IMR-90 (cell line): Measurements from ENCODE around the gene IL16. TPM values are rescaled to one million over a fixed set of nuclear protein-coding genes. Genes with fewer than 3 reads are reported as not detected.

Source experiments
- ATAC-seq: fragments of 200-7000 bp; cut with Tn5 transposase; 2 replicates; pipeline ENCODE4 v1.9.1; 2020; ENCODE audit warnings: low read depth, mild to moderate bottlenecking, moderate library complexity
- BruUV-seq: library from RNA; stranded (reverse); fragments of 400-500 nt; replicated peaks from 2 replicates; lab custom pipeline; 2021; lab: Mats Ljungman, UMichigan
- CTCF ChIA-PET: fragments of 300-600 bp; formaldehyde crosslinking; extraction: SDS; loops from one replicate; lab custom pipeline; 2021; ENCODE audit warnings: antibody characterized with exemption; lab: Yijun Ruan, JAX
- POLR2A ChIA-PET: fragments of 300-600 bp; sonication (Branson Sonifier 250); formaldehyde crosslinking; loops from one replicate; lab custom pipeline; 2022; ENCODE audit warnings: antibody characterized with exemption; ENCODE audit not compliant: unreplicated experiment; lab: Charles Lee
- DNase-seq: peaks from one replicate; pipeline ENCODE4 v3.0.0; 2013
- H2AFZ ChIP-seq: replicated peaks from 2 replicates; pipeline ENCODE3; 2013; ENCODE audit warnings: low read length, mild to moderate bottlenecking; ENCODE audit not compliant: poor library complexity
- H2AK5ac ChIP-seq: 2 replicates; pipeline ENCODE4 v1.6.1; 2013; ENCODE audit warnings: low read depth, low read length, inconsistent platforms
- H2AK9ac ChIP-seq: replicated peaks from 2 replicates; pipeline ENCODE3; 2013; ENCODE audit warnings: mild to moderate bottlenecking, low read depth, low read length, moderate library complexity; ENCODE audit not compliant: poor library complexity
- H2BK120ac ChIP-seq: 2 replicates; pipeline ENCODE4 v1.6.1; 2013; ENCODE audit warnings: low read depth, low read length, inconsistent platforms
- H2BK15ac ChIP-seq: 3 replicates; pipeline ENCODE4 v1.6.1; 2013; ENCODE audit warnings: low read depth, low read length, inconsistent platforms
- H2BK20ac ChIP-seq: 2 replicates; pipeline ENCODE4 v1.6.1; 2013; ENCODE audit warnings: low read depth, mild to moderate bottlenecking, inconsistent platforms, low read length, moderate library complexity
- H2BK5ac ChIP-seq: 2 replicates; pipeline ENCODE4 v1.6.1; 2013; ENCODE audit warnings: mild to moderate bottlenecking, low read depth, low read length, inconsistent platforms; ENCODE audit not compliant: poor library complexity, severe bottlenecking
- H3K14ac ChIP-seq: replicated peaks from 2 replicates; pipeline ENCODE4 v1.6.1; 2013; ENCODE audit warnings: low read depth, low read length, inconsistent platforms
- H3K18ac ChIP-seq: 2 replicates; pipeline ENCODE4 v1.6.1; 2013; ENCODE audit warnings: low read depth, low read length, control low read depth
- H3K23ac ChIP-seq: 2 replicates; pipeline ENCODE4 v1.6.1; 2013; ENCODE audit warnings: low read depth, low read length, inconsistent platforms
- H3K27ac ChIP-seq: 2 replicates; pipeline ENCODE4 v1.5.1; 2013; ENCODE audit warnings: mild to moderate bottlenecking, control low read depth, low read length; ENCODE audit not compliant: insufficient read depth
- H3K27me3 ChIP-seq: 2 replicates; pipeline ENCODE4 v1.6.1; 2013; ENCODE audit warnings: low read length; ENCODE audit not compliant: control insufficient read depth, insufficient read depth
- H3K36me3 ChIP-seq: 2 replicates; pipeline ENCODE4 v1.6.1; 2013; ENCODE audit warnings: low read length, mixed read lengths; ENCODE audit not compliant: control insufficient read depth, insufficient read depth
- H3K4ac ChIP-seq: 2 replicates; pipeline ENCODE4 v1.6.1; 2013; ENCODE audit warnings: low read depth, low read length, inconsistent platforms
- H3K4me1 ChIP-seq: 2 replicates; pipeline ENCODE4 v1.6.1; 2013; ENCODE audit warnings: low read length, mixed read lengths; ENCODE audit not compliant: control insufficient read depth, insufficient read depth
- H3K4me2 ChIP-seq: 2 replicates; pipeline ENCODE4 v1.6.1; 2013; ENCODE audit warnings: low read depth, mild to moderate bottlenecking, control low read depth, low read length, moderate library complexity
- H3K4me3 ChIP-seq: 2 replicates; pipeline ENCODE4 v1.5.1; 2013; ENCODE audit warnings: low read depth, mild to moderate bottlenecking, control low read depth, low read length, moderate library complexity; ENCODE audit not compliant: insufficient read depth
- H3K56ac ChIP-seq: 2 replicates; pipeline ENCODE4 v1.6.1; 2013; ENCODE audit warnings: low read length, inconsistent platforms; ENCODE audit not compliant: insufficient read depth; ENCODE audit errors: extremely low read depth
- H3K79me1 ChIP-seq, 2 experiments: 2 replicates each; pipeline ENCODE4 v1.6.1; 2013; ENCODE audit warnings: low read length in 2 of 2, inconsistent platforms in 1 of 2, low read depth in 1 of 2
- H3K9ac ChIP-seq: 2 replicates; pipeline ENCODE4 v1.6.1; 2013; ENCODE audit warnings: low read depth, low read length, control low read depth
- H3K9me1 ChIP-seq: 2 replicates; pipeline ENCODE4 v1.6.1; 2013; ENCODE audit warnings: low read length, inconsistent platforms; ENCODE audit not compliant: insufficient read depth
- H3K9me3 ChIP-seq: 2 replicates; pipeline ENCODE4 v1.6.1; 2013; ENCODE audit warnings: low read length; ENCODE audit not compliant: control insufficient read depth, insufficient read depth
- H4K20me1 ChIP-seq: 2 replicates; pipeline ENCODE4 v1.6.1; 2013; ENCODE audit warnings: low read length, inconsistent platforms; ENCODE audit not compliant: insufficient read depth
- H4K5ac ChIP-seq: 2 replicates; pipeline ENCODE4 v1.6.1; 2013; ENCODE audit warnings: mild to moderate bottlenecking, low read depth, low read length, control low read depth
- H4K8ac ChIP-seq, 2 experiments: 2 replicates each; pipeline ENCODE4 v1.6.1; 2013; ENCODE audit warnings: low read depth in 2 of 2, low read length in 2 of 2, control low read depth in 1 of 2, inconsistent platforms in 1 of 2
- H4K91ac ChIP-seq: 2 replicates; pipeline ENCODE4 v1.6.1; 2013; ENCODE audit warnings: low read depth, low read length, inconsistent platforms; ENCODE audit not compliant: insufficient read depth
- CEBPB ChIP-seq: IDR thresholded peaks from 2 replicates; pipeline ENCODE4 v1.6.1; 2012; ENCODE audit warnings: low read depth, low read length, improper control_type of control experiment
- ELK1 ChIP-seq: fragments of 150-350 bp; IDR thresholded peaks from 2 replicates; pipeline ENCODE4 v1.6.1; 2016; ENCODE audit warnings: low read depth, mild to moderate bottlenecking, low read length, moderate library complexity, borderline replicate concordance
- FOS ChIP-seq: fragments of 150-350 bp; IDR thresholded peaks from 2 replicates; pipeline ENCODE4 v1.6.1; 2016; ENCODE audit warnings: low read depth, low read length
- MAZ ChIP-seq: IDR thresholded peaks from 2 replicates; pipeline ENCODE4 v1.6.1; 2012; ENCODE audit warnings: low read depth, mild to moderate bottlenecking, low read length, improper control_type of control experiment, moderate library complexity, borderline replicate concordance
- POLR2A ChIP-seq: IDR thresholded peaks from 2 replicates; pipeline ENCODE4 v1.6.1; 2012; ENCODE audit warnings: mild to moderate bottlenecking, low read depth, low read length
- RAD21 ChIP-seq: IDR thresholded peaks from 2 replicates; pipeline ENCODE4 v1.6.1; 2012; ENCODE audit warnings: low read length, improper control_type of control experiment
- RFX5 ChIP-seq: IDR thresholded peaks from 2 replicates; pipeline ENCODE4 v1.8.0; 2012; ENCODE audit warnings: low read depth, mild to moderate bottlenecking, low read length, moderate library complexity
- WGBS, 2 experiments: methylation state at CpG; one replicate each; pipeline versions ENCODE4 v1.1.5 to v1.1.7; 2013; ENCODE audit warnings: missing lambda C conversion rate in 2 of 2; ENCODE audit not compliant: insufficient read length in 1 of 2; ENCODE audit errors: extremely low coverage in 2 of 2; 5-methylcytosine and 5-hydroxymethylcytosine counted together
- dilution Hi-C: fragments of 300-500 bp; cut with HindIII; formaldehyde crosslinking; loops from one replicate; pipeline ENCODE4 v1.14.3; 2018; ENCODE audit warnings: low sequenced_read_pairs; ENCODE audit not compliant: unreplicated experiment
- in situ Hi-C: fragments of 300-500 bp; cut with MboI; formaldehyde crosslinking; loops from 3 replicates; pipeline ENCODE4 v1.14.3; 2019; ENCODE audit warnings: low sequenced_read_pairs, inconsistent platforms, mixed read lengths
- intact Hi-C: fragments of 100-400 bp; cut with micrococcal nuclease; formaldehyde crosslinking; loops from 2 replicates; pipeline ENCODE4 v1.10.0; 2022
- polyA plus RNA-seq, 3 experiments: library from polyadenylated mRNA; depleted of rRNA; stranded (reverse); fragments of >200 nt; gene quantifications; 2 replicates each; pipeline ENCODE4 v1.2.3, GENCODE V29; 2012; ENCODE audit warnings: low replicate concordance in 1 of 3
- total RNA-seq: library from RNA; depleted of rRNA; stranded (reverse); fragments of >200 nt; gene quantifications from 2 replicates; pipeline ENCODE4 v1.2.3, GENCODE V29; 2012

IL16 gene
- total and polyA plus RNA-seq, 2 of the 4 experiments (the other 2 are of a cell fraction), result 0.18 to 0.27 TPM

GRCh38 chr15:81303244-81304225 lies 106.9 kb downstream of the IL16 start:
- Histone ChIP-seq H3K4me3 (no peak overlapping the region), H3K14ac (no peak overlapping the region), H4K8ac (peak overlapping the region in 1 of 2 experiments; percentile 36; a peak in 1 of 4 replicates), H3K9me3 (no peaks in the 10 kb centered on the region), H3K56ac (no peak overlapping the region), H2BK15ac (no peak overlapping the region), H3K23ac (no peak overlapping the region), H3K79me1 (no peaks in the 10 kb centered on the region), H4K91ac (no peak overlapping the region), H4K5ac (no peak overlapping the region), H2AK5ac (no peak overlapping the region), H3K27me3 (no peaks in the 10 kb centered on the region), H4K20me1 (no peaks in the 10 kb centered on the region), H3K4me2 (no peak overlapping the region), H3K36me3 (peaks cover 33% of the 10 kb centered on the region; the same call in 1 of the 2 replicates), H2BK5ac (peak overlapping the region; percentile 15), H2BK120ac (no peak overlapping the region; the same call in 1 of the 2 replicates), H3K9me1 (peaks cover 5% of the 10 kb centered on the region), H3K27ac (no peak overlapping the region), H3K9ac (no peak overlapping the region), H3K18ac (peak overlapping the region; percentile 11; the same call in 1 of the 2 replicates), H2BK20ac (no peak overlapping the region), H2AFZ (peak overlapping the region; percentile 15), H3K4me1 (peaks cover 4% of the 10 kb centered on the region), H3K4ac (peak overlapping the region; percentile 7; the same call in 1 of the 2 replicates), H2AK9ac (no peak overlapping the region)
- peak; percentile 18 for DNase-seq
- dilution Hi-C loops (no loop called here), intact Hi-C loops (no loop called here), in situ Hi-C loops (no loop called here)
- BruUV-seq, result no TSS peak
- POLR2A ChIA-PET, result no interaction called here
- no peak for TF ChIP-seq ELK1
- no peak for TF ChIP-seq RFX5
- TF ChIP-seq MAZ, result no peak
- no peak for TF ChIP-seq RAD21
- TF ChIP-seq FOS, result no peak
- TF ChIP-seq POLR2A, result no peak
- no peak for TF ChIP-seq CEBPB
- CTCF ChIA-PET, result interaction anchor here (0.7 to 1.6 kb wide), 2 partner anchors 33 to 1248 kb away, joined by 3 to 5 read pairs; no protein-coding TSS in a partner anchor
- ATAC-seq, result peak; percentile 33; the same call in 1 of the 2 replicates
- 73% methylated on average over 3 of the region's 9 CpGs; no CpG with 5 or more reads in 1 of the 2 experiments for WGBS, 2 experiments
